Activated T-helper 17 cell treated with anti-CD3 and anti-CD28 coated beads, Interleukin-2, amount 50 U/mL, for 72 hours (primary cell): ENCODE results near the gene LCN6. TPM values are rescaled to one million over a fixed set of nuclear protein-coding genes. Genes with fewer than 3 reads are reported as not detected.

Experiments
- ATAC-seq: fragments of 150-1000 bp; cut with Tn5 transposase; replicated peaks from 2 replicates; pipeline ENCODE4 v1.10.0; 2021; ENCODE audit warnings: mild to moderate bottlenecking, moderate library complexity
- H3K27ac Mint-ChIP-seq: one replicate; pipeline ENCODE4 v1.8.0; 2022; ENCODE audit warnings: mixed read lengths
- H3K27me3 Mint-ChIP-seq: one replicate; pipeline ENCODE4 v1.8.0; 2022; ENCODE audit warnings: mixed read lengths
- H3K36me3 Mint-ChIP-seq: one replicate; pipeline ENCODE4 v1.8.0; 2022; ENCODE audit warnings: low read depth, mild to moderate bottlenecking, mixed read lengths
- H3K4me1 Mint-ChIP-seq: one replicate; pipeline ENCODE4 v1.8.0; 2022; ENCODE audit warnings: mixed read lengths
- H3K4me3 Mint-ChIP-seq: one replicate; pipeline ENCODE4 v1.8.0; 2022; ENCODE audit warnings: mild to moderate bottlenecking, mixed read lengths
- H3K9me3 Mint-ChIP-seq: one replicate; pipeline ENCODE4 v1.8.0; 2022; ENCODE audit warnings: mixed read lengths
- total RNA-seq, 2 donors: library from RNA; stranded (reverse); gene quantifications; one replicate each; pipeline ENCODE4 v1.2.3, GENCODE V29; 2022

The LCN6 gene
- total RNA-seq, 2 donors from 2014 or later: not detected

- peaks cover 50% of the 10 kb centered on the region for H3K36me3 Mint-ChIP-seq
- H3K4me1 Mint-ChIP-seq: peaks cover 19% of the 10 kb centered on the region
- no peak overlapping the region for H3K4me3 Mint-ChIP-seq
- no peak for ATAC-seq
- H3K27ac Mint-ChIP-seq: no peak overlapping the region
- H3K27me3 Mint-ChIP-seq: no peaks in the 10 kb centered on the region
- H3K9me3 Mint-ChIP-seq: no peaks in the 10 kb centered on the region
These were observed 26.0 kb downstream of the LCN6 start for GRCh38 chr9:136722093-136722968.

- no peaks in the 10 kb centered on the region for H3K27me3 Mint-ChIP-seq
- peaks cover 14% of the 10 kb centered on the region for H3K4me1 Mint-ChIP-seq
- peaks cover 42% of the 10 kb centered on the region for H3K36me3 Mint-ChIP-seq
- peak overlapping the region; percentile 46 for H3K27ac Mint-ChIP-seq
- ATAC-seq: peak; percentile 27
- no peaks in the 10 kb centered on the region for H3K9me3 Mint-ChIP-seq
- H3K4me3 Mint-ChIP-seq: no peak overlapping the region
These were observed 26.8 kb downstream of the LCN6 start for GRCh38 chr9:136721339-136722092.

- Mint-ChIP-seq H3K9me3 (no peaks in the 10 kb centered on the region), H3K4me1 (peaks cover 11% of the 10 kb centered on the region), H3K36me3 (peaks cover 36% of the 10 kb centered on the region), H3K4me3 (no peak overlapping the region), H3K27me3 (peaks cover 1% of the 10 kb centered on the region), H3K27ac (peak overlapping the region; percentile 46)
- ATAC-seq: no peak
These were observed 27.4 kb downstream of the LCN6 start for GRCh38 chr9:136720898-136721338.

GRCh38 chr9:136720251-136720897, 28.0 kb downstream of the LCN6 start:
- Mint-ChIP-seq H3K36me3 (peaks cover 30% of the 10 kb centered on the region), H3K27me3 (peaks cover 5% of the 10 kb centered on the region), H3K4me3 (no peak overlapping the region), H3K4me1 (peaks cover 11% of the 10 kb centered on the region), H3K27ac (no peak overlapping the region), H3K9me3 (no peaks in the 10 kb centered on the region)
- ATAC-seq: no peak

- H3K27ac Mint-ChIP-seq: no peak overlapping the region
- H3K4me1 Mint-ChIP-seq: peaks cover 9% of the 10 kb centered on the region
- H3K36me3 Mint-ChIP-seq: peaks cover 20% of the 10 kb centered on the region
- H3K9me3 Mint-ChIP-seq: no peaks in the 10 kb centered on the region
- peaks cover 5% of the 10 kb centered on the region for H3K27me3 Mint-ChIP-seq
- peak; percentile 25 for ATAC-seq
- H3K4me3 Mint-ChIP-seq: no peak overlapping the region
These were observed 29.0 kb downstream of the LCN6 start for GRCh38 chr9:136719195-136719880.

- H3K4me1 Mint-ChIP-seq: peaks cover 4% of the 10 kb centered on the region
- H3K27ac Mint-ChIP-seq: no peak overlapping the region
- no peaks in the 10 kb centered on the region for H3K9me3 Mint-ChIP-seq
- peaks cover 5% of the 10 kb centered on the region for H3K27me3 Mint-ChIP-seq
- H3K36me3 Mint-ChIP-seq: peaks cover 12% of the 10 kb centered on the region
- no peak for ATAC-seq
- H3K4me3 Mint-ChIP-seq: no peak overlapping the region
These were observed 29.8 kb downstream of the LCN6 start for GRCh38 chr9:136718345-136719194.

- H3K27ac Mint-ChIP-seq: no peak overlapping the region
- no peaks in the 10 kb centered on the region for H3K9me3 Mint-ChIP-seq
- no peak overlapping the region for H3K4me3 Mint-ChIP-seq
- H3K36me3 Mint-ChIP-seq: peaks cover 6% of the 10 kb centered on the region
- H3K27me3 Mint-ChIP-seq: peaks cover 5% of the 10 kb centered on the region
- no peak for ATAC-seq
- peaks cover 4% of the 10 kb centered on the region for H3K4me1 Mint-ChIP-seq
These were observed 30.9 kb downstream of the LCN6 start for GRCh38 chr9:136717399-136717798.

- Mint-ChIP-seq H3K9me3 (no peaks in the 10 kb centered on the region), H3K36me3 (no peaks in the 10 kb centered on the region), H3K4me1 (no peaks in the 10 kb centered on the region), H3K27ac (no peak overlapping the region), H3K27me3 (peaks cover 12% of the 10 kb centered on the region), H3K4me3 (no peak overlapping the region)
- no peak for ATAC-seq
These were observed 33.4 kb downstream of the LCN6 start for GRCh38 chr9:136714893-136715274.

- ATAC-seq: no peak
- Mint-ChIP-seq H3K27ac (no peak overlapping the region), H3K27me3 (peaks cover 12% of the 10 kb centered on the region), H3K9me3 (no peaks in the 10 kb centered on the region), H3K4me3 (no peak overlapping the region), H3K36me3 (no peaks in the 10 kb centered on the region), H3K4me1 (no peaks in the 10 kb centered on the region)
These were observed 34.0 kb downstream of the LCN6 start for GRCh38 chr9:136714096-136714892.

- no peaks in the 10 kb centered on the region for H3K4me1 Mint-ChIP-seq
- ATAC-seq: no peak
These were observed 34.8 kb downstream of the LCN6 start for GRCh38 chr9:136713550-136713949.

GRCh38 chr9:136712690-136713544, 35.4 kb downstream of the LCN6 start:
- Mint-ChIP-seq H3K27ac (no peak overlapping the region), H3K36me3 (no peaks in the 10 kb centered on the region), H3K4me1 (no peaks in the 10 kb centered on the region), H3K9me3 (no peaks in the 10 kb centered on the region), H3K4me3 (no peak overlapping the region), H3K27me3 (peaks cover 16% of the 10 kb centered on the region)
- no peak for ATAC-seq

More at GRCh38 chr9:136713550-136713949, 34.8 kb downstream of the LCN6 start:
- Mint-ChIP-seq H3K4me3 (no peak overlapping the region), H3K27me3 (peaks cover 12% of the 10 kb centered on the region), H3K36me3 (no peaks in the 10 kb centered on the region), H3K27ac (no peak overlapping the region), H3K9me3 (no peaks in the 10 kb centered on the region)
